Transverse colon (tissue), 4 donors: ENCODE results near the gene DDI1. TPM values are rescaled to one million over a fixed set of nuclear protein-coding genes. Genes with fewer than 3 reads are reported as not detected.

ENCODE experiments used
- DNase-seq: peaks from one replicate; pipeline ENCODE4 v3.0.0-alpha.2; 2019
- H3K27ac ChIP-seq, 4 donors: fragments of 200-600 bp; sonication (generic); 2 replicates each; pipeline ENCODE4 v1.5.1; 2016 to 2018; ENCODE audit warnings: inconsistent platforms in 4 of 4
- H3K27me3 ChIP-seq: fragments of 200-600 bp; sonication (generic); 2 replicates; pipeline ENCODE4 v1.5.1; 2017; ENCODE audit warnings: inconsistent platforms
- H3K36me3 ChIP-seq, 4 donors: fragments of 200-600 bp; sonication (generic); 2 replicates each; pipeline ENCODE4 v1.5.1; 2017 to 2019; ENCODE audit warnings: inconsistent platforms in 4 of 4
- H3K4me1 ChIP-seq, 4 donors: fragments of 200-600 bp; sonication (generic); 2 replicates each; pipeline ENCODE4 v1.5.1; 2017 to 2020; ENCODE audit warnings: inconsistent platforms in 4 of 4
- H3K4me3 ChIP-seq, 4 donors: fragments of 200-600 bp; sonication (generic); 1 replicate in 1 of 4; 2 replicates in 3 of 4; pipeline versions ENCODE4 v1.5.1 to v1.6.1; 2017 to 2019; ENCODE audit warnings: inconsistent platforms in 4 of 4
- H3K9me3 ChIP-seq, 2 donors: fragments of 200-600 bp; sonication (generic); 2 replicates each; pipeline ENCODE4 v1.5.1; 2017 to 2019; ENCODE audit warnings: inconsistent platforms in 2 of 2
- CTCF ChIP-seq, 5 experiments: fragments of 200-600 bp in 3 of 5; fragments of 450-650 bp in 2 of 5; sonication (generic) in 3 of 5; IDR thresholded peaks; 1 replicate in 2 of 5; 2 replicates in 3 of 5; pipeline ENCODE4 v1.5.1; 2016 to 2017; ENCODE audit warnings: antibody characterized with exemption in 5 of 5, inconsistent platforms in 3 of 5, mild to moderate bottlenecking in 2 of 5, moderate library complexity in 1 of 5
- EP300 ChIP-seq: sonication (generic); formaldehyde crosslinking; IDR thresholded peaks from one replicate; pipeline ENCODE4 v1.6.1; 2017; ENCODE audit warnings: antibody characterized with exemption, low read depth
- POLR2A ChIP-seq: fragments of 450-650 bp; IDR thresholded peaks from one replicate; pipeline ENCODE4 v1.6.1; 2016; ENCODE audit warnings: antibody characterized with exemption, mild to moderate bottlenecking, moderate library complexity
- POLR2AphosphoS5 ChIP-seq, 3 donors: sonication (generic); formaldehyde crosslinking; IDR thresholded peaks; one replicate each; pipeline ENCODE4 v1.6.1; 2016; ENCODE audit warnings: antibody characterized with exemption in 3 of 3
- WGBS, 2 donors: methylation state at CpG; one replicate each; pipeline ENCODE4 v1.1.5; 2018; ENCODE audit warnings: low coverage in 1 of 2; 5-methylcytosine and 5-hydroxymethylcytosine counted together
- in situ Hi-C, 4 donors: fragments of 200-750 bp; cut with MboI; loops; one replicate each; pipeline versions ENCODE4 v1.15.0 to v1.15.1; 2017; ENCODE audit warnings: low sequenced_read_pairs in 3 of 4, low pct_ligation_motif_present in 1 of 4, low pct_unique_long_range_greater_than_20kb in 1 of 4
- intact Hi-C: fragments of 100-400 bp; cut with DNase I; formaldehyde crosslinking; loops from one replicate; pipeline ENCODE4 v1.15.1; 2023; ENCODE audit warnings: low total_unique reads
- total RNA-seq, 4 donors: library from RNA; depleted of rRNA; stranded (reverse); fragments of >200 nt; gene quantifications; one replicate each; pipeline ENCODE4 v1.1.0, GENCODE V29; 2016

Gene DDI1
- total RNA-seq, 4 donors from 2014 or later, result not detected

GRCh38 chr11:104075091-104075490, 38.7 kb downstream of the DDI1 start:
- no peak for DNase-seq
- no peaks in the 10 kb centered on the region for H3K4me1 ChIP-seq
- no peaks in the 10 kb centered on the region for H3K9me3 ChIP-seq
- no peak overlapping the region for H3K27ac ChIP-seq
- TF ChIP-seq POLR2A (no peak), EP300 (no peak), CTCF (IDR thresholded peaks at IDR 0.05) (no peak), POLR2AphosphoS5 (IDR thresholded peaks at IDR 0.05) (no peak)
- H3K27me3 ChIP-seq, result no peaks in the 10 kb centered on the region
- H3K4me3 ChIP-seq, result no peak overlapping the region
- no peaks in the 10 kb centered on the region for H3K36me3 ChIP-seq
- intact Hi-C loops (no loop called here), in situ Hi-C loops (no loop called here)

GRCh38 chr11:104075706-104076105, 39.3 kb downstream of the DDI1 start:
- H3K9me3 ChIP-seq, result no peaks in the 10 kb centered on the region
- WGBS, 2 donors, result 87 to 91% methylated on average over 4 of the region's 4 CpGs
- no peak overlapping the region for H3K4me3 ChIP-seq
- in situ Hi-C loops, result no loop called here
- intact Hi-C loops, result no loop called here
- no peaks in the 10 kb centered on the region for H3K36me3 ChIP-seq
- H3K4me1 ChIP-seq, result no peaks in the 10 kb centered on the region
- H3K27me3 ChIP-seq, result no peaks in the 10 kb centered on the region
- H3K27ac ChIP-seq, result no peak overlapping the region
- no peak for DNase-seq
- no peak for TF ChIP-seq POLR2AphosphoS5 (IDR thresholded peaks at IDR 0.05)
- TF ChIP-seq EP300, result no peak
- TF ChIP-seq CTCF (IDR thresholded peaks at IDR 0.05), result no peak
- TF ChIP-seq POLR2A, result no peak

- 82 to 91% methylated on average over 2 of the region's 2 CpGs for WGBS, 2 donors
- in situ Hi-C loops, result no loop called here
Measured at GRCh38 chr11:104076455-104076854, 40.0 kb downstream of the DDI1 start.

GRCh38 chr11:104078245-104078644, 41.8 kb downstream of the DDI1 start:
- H3K27me3 ChIP-seq, result no peaks in the 10 kb centered on the region
- intact Hi-C loops, result no loop called here
- TF ChIP-seq CTCF (IDR thresholded peaks at IDR 0.05), result no peak
- TF ChIP-seq EP300, result no peak
- TF ChIP-seq POLR2AphosphoS5 (IDR thresholded peaks at IDR 0.05), result no peak
- TF ChIP-seq POLR2A, result no peak

More at GRCh38 chr11:104076455-104076854, 40.0 kb downstream of the DDI1 start:
- H3K27ac ChIP-seq, result no peak overlapping the region
- H3K27me3 ChIP-seq, result no peaks in the 10 kb centered on the region
- DNase-seq, result no peak
- TF ChIP-seq POLR2AphosphoS5 (IDR thresholded peaks at IDR 0.05) (no peak), EP300 (no peak), POLR2A (no peak), CTCF (IDR thresholded peaks at IDR 0.05) (no peak)
- intact Hi-C loops, result no loop called here
- H3K9me3 ChIP-seq, result no peaks in the 10 kb centered on the region
- H3K36me3 ChIP-seq, result no peaks in the 10 kb centered on the region
- no peaks in the 10 kb centered on the region for H3K4me1 ChIP-seq
- no peak overlapping the region for H3K4me3 ChIP-seq

More at GRCh38 chr11:104078245-104078644, 41.8 kb downstream of the DDI1 start:
- Histone ChIP-seq H3K4me3 (no peak overlapping the region), H3K27ac (no peak overlapping the region), H3K36me3 (no peaks in the 10 kb centered on the region), H3K4me1 (no peaks in the 10 kb centered on the region), H3K9me3 (no peaks in the 10 kb centered on the region)
- DNase-seq, result no peak
- 65 to 100% methylated on average over 1 to 4 of the region's 4 CpGs for whole genome bisulfite sequencing, 2 donors
- in situ Hi-C loops, result no loop called here
